Stimulated activated CD4-positive, alpha-beta T cell treated with anti-CD3 and anti-CD28 coated beads, Interleukin-15, amount 100 ng/mL, for 24 hours (primary cell): ENCODE results near the gene RNF114.
A peak's percentile ranks its signal among the peaks of the same experiment; 100 is the strongest.

Experiments
- DNase-seq: peaks from one replicate; pipeline ENCODE4 v3.0.0-alpha.2; 2020

The RNF114 gene

DNA sequence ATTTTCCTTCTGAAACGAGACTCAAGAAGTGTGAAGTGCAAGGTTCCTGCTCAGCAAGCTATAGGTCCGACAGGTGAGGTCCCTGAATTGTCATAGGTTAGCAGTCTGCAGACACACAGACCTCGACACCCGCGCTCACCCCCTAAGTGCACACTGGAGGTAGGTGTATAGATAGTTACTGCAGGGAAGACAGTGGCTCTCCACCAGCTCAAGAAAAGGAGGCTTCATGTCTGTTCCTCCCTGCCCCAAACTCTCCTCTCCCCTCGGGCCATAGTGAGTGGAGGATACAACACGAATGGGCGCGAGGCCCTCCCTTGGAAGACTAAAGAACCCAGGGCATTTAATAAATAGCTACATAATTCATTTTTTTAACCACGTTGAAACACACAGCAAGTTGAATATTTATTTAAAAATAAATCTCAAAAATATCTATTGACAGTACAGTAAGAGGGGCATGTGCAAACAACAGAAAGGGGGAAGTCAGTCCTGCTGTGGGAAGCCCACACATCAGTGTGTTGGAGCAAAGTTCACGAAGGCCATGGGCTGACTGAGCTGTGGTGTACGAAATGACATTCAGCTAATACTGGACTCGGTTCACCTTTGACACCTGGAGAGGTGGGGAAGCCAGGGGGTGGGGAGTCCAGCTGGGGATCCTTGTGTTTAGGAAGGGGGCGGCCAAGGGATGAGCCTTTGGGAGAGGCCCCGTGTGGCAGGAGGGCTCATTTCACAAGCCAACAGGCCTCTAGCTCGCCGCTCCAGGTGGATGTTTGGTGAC lies 31.6 kb upstream of the RNF114 start:
- DNase-seq, result no peak

GRCh38 chr20:49905415-49906091 lies 30.6 kb upstream of the RNF114 start:
- DNase-seq, result no peak

GRCh38 chr20:49906101-49906604 lies 30.0 kb upstream of the RNF114 start:
- DNase-seq, result no peak

- DNase-seq, result no peak
Measured at GRCh38 chr20:49906615-49907154, 29.5 kb upstream of the RNF114 start.

DNA sequence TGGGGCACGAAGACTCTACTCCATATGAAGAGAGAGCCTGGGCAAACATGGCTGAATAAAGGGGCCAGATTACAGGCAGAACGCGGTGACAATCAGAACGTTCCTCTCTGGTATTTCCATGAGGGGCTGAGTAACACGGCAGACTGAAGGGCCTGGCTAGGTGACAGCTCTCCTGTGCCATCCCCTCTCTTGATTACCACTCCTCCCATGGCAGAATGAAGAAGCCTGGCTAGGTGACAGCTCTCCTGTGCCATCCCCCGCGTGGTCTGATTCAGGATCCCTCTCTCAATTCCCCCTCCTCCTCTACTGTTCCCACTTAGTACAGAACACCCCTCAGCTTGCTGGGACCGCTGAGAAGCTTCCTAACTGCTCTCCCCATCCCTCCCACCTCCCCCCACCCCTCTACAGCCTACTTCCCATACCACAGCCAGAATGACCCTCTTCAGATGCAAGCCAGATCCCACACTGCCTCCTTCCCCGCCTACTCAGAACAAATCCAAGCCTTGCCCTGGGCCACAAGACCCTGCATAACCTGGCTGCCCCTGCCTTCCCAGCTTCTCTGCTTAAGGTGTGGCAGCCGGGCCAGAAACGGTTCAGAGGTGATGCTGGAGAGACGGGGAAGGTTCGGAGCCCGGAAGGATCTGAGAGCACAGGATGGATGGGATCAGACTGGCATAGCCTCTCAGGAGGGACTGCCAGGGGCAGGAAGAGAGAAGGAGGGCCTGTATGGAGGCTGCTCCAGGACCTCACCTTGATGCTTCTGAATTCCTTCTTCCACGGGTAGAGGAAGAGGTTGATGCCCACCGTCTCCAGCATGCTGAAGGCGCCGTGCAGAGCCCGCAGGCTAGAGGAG lies 28.6 kb upstream of the RNF114 start:
- DNase-seq, result no peak

- no peak for DNase-seq
Measured at GRCh38 chr20:49908258-49908565, 28.0 kb upstream of the RNF114 start.

GRCh38 chr20:49909499-49910339 lies 26.5 kb upstream of the RNF114 start:
- no peak for DNase-seq

DNA sequence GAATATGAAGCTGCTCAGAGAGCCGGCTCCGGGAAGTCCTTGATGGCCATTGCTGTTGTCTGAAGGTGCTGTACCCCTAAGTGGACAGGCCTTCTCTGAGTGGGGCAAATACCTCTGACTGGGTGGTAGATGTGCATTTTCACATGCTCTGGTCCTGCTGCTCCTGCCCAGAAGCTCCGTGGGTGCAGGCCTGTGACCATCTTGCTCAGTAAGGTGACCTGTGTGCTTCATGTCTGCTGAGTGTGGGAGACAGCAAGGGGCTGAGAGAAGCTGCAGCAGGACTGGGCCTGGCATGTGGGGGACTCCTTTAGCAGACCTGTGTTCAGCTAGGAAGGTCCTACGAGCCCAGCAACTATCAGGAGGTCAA lies 25.9 kb upstream of the RNF114 start:
- DNase-seq, result no peak

GRCh38 chr20:49913399-49914047 lies 22.7 kb upstream of the RNF114 start:
- no peak for DNase-seq

DNA sequence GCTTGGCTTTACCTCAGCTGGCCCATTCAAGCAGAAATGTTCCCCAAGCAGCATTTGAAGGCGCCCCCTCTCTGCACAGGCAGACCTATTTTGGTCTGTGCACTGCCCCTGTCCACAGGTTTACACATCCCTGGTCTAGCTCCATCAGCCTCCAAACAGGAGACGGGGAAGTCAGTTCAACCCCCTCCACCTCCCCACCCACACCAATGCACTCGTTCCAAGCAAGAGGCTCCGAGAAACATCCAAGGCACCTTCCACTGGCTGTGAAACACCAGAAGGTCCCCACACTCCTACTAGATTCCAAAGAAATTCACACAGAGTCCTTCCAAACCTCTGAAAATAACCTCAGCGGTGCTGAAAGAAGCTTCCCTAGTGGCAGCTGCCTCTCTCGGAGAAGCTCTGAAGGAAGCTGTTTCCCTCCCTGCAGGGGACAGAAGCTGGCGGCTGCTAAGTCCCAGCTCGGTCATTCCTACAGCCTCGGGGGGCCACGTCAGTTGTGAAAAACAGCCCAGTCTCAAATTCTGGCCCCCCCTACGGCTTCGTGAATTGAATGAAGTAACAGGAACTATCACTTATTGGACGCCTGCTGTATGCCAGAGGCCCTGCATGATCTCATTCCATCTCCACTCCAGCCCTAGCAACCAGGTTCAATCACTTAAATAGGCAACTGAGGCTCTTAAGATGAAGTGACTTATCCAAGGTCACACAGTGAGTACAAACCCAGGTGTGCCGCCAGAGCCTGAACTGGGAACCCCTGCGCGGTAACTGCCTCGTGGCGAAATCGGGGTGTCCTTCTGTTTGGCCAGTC lies 21.7 kb upstream of the RNF114 start:
- DNase-seq, result no peak

- no peak for DNase-seq
Measured at GRCh38 chr20:49915118-49915379, 21.1 kb upstream of the RNF114 start.

GRCh38 chr20:49915380-49916145 lies 20.6 kb upstream of the RNF114 start, which contains the start of gene SPATA2:
TSS of gene SPATA2 (minus strand) at chr20:49915529. CDS start at chr20:49908490, 7,039 bp downstream.
- peak; percentile 97 for DNase-seq

DNA sequence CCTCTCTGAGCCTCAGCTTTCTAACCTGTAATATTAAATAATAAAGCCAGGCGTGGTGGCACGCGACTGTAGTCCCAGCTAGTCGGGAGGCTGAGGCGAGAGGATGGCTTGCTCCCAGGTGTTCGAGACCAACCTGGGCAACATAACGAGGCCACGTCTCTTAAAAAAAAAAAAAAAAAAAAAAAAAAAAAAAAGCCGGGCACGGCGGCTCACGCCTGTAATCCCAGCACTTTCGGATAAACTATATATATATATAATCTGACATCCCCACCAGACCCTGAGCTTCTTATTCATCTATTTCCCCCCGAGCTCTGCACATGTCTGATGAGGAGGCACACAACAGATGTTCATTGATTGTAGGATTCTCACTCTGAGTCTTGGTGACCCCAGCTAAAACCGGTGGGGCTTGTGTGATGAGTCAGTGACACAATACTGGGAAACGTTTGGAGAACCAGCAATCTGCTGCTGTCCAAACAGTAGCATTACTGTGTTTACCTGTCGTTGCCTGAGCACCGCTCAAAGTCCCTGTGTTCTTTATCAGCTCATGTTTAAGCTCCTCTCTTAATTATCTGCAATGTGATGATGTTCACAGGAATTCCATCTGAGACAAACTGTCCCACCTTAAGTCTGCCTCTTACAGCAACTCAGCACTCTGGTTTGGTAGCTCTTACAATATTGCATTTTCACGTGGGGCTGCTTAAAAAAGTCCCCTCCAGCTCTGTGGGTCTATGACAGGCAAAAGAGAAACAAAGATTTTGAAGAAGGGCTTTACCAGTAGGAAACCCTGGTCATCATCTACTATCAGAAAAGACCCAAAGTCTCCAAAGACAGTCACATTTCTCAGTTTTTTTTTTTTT lies 19.8 kb upstream of the RNF114 start:
- DNase-seq, result peak; percentile 35

DNA sequence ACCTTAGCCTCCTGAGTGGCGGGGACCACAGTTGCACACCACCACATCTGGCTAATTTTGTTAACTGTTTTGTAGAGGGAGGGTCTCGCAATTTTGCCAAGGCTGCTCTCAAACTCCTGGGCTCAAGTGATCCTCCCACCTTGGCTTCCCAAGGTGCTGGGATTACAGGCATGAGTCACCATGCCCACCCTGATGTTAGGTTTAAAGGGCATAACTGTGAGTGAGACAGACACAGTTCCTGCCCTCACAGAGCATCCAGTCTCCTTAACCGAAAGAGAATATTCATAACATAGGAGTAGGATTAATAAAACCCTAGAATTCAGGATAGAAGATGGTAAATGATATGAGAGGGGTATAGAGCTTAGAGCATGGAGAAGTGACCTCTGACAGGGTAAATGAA lies 17.8 kb upstream of the RNF114 start:
- DNase-seq, result no peak

DNA sequence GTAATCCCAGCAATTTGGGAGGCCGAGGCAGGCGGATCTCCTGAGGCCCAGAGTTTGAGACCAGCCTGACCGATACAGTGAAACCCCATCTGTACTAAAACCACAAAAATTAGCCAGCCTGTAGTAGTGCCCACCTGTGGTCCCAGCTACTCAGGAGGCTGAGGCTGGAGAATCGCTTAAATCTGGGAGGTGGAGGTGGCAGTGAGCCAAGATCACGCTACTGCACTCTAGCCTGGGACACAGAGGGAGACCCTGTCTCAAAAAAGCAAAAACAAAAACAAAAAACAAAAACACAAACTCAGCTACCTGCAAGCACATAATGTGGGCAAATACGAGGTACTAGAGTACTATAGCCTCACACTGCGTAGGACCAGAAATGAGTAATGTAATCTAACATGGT lies 17.2 kb upstream of the RNF114 start:
- no peak for DNase-seq

GRCh38 chr20:49919461-49919860 lies 16.7 kb upstream of the RNF114 start:
- no peak for DNase-seq

DNA sequence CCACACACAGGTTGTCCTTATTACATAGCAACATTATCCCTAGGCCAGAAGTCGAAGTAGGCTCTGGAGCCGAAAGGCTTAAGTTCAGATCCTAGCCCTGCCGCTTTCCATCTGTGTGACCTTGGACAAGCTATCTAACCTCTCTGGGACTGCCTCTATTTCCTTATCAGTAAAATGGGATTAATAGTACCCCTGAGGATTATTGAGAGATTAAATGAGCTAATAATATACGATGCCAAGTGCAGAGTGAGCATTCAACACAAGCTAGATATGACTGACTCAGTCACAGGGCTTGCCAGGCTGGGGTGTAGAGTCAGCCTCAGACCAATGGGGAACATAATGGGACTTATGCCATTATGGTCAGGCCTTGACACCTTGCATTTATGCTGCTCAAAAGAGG lies 11.9 kb upstream of the RNF114 start:
- DNase-seq, result no peak

DNA sequence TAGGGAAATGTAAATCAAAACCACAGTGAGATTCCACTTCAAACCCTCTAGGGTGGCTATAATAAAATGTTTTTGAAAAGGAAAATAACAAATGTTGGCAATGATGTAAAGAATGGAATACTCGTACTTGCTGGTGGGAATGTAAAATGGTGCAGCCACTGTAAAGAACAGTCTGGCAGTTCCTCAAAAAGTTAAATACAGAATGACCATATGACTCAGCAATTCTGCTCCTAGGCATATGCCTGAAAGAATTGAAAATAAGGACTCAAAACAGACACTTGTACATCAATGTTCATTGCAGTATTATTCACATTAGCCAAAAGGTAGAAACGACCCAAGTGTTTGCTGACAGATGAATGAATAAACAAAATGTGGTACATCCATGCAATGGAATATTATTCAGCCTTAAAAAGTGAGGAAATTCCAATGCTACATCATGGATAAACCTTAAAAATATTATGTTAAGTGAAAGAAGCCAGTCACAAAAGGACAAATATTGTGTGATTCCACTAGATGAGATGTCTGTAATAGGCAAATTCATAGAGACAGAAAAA lies 10.2 kb upstream of the RNF114 start:
- no peak for DNase-seq
